ENCODE results near the gene FADS2. TPM values are rescaled to one million over a fixed set of nuclear protein-coding genes. Genes with fewer than 3 reads are reported as not detected.
A peak's percentile ranks its signal among the peaks of the same experiment; 100 is the strongest.

The FADS2 gene
- total and polyA plus RNA-seq, 9 of the 15 experiments (the other 6 are each of a cell fraction or from before 2014, with no cell fraction given) = 2.9 to 42.8 (median 16.2) TPM

DNA sequence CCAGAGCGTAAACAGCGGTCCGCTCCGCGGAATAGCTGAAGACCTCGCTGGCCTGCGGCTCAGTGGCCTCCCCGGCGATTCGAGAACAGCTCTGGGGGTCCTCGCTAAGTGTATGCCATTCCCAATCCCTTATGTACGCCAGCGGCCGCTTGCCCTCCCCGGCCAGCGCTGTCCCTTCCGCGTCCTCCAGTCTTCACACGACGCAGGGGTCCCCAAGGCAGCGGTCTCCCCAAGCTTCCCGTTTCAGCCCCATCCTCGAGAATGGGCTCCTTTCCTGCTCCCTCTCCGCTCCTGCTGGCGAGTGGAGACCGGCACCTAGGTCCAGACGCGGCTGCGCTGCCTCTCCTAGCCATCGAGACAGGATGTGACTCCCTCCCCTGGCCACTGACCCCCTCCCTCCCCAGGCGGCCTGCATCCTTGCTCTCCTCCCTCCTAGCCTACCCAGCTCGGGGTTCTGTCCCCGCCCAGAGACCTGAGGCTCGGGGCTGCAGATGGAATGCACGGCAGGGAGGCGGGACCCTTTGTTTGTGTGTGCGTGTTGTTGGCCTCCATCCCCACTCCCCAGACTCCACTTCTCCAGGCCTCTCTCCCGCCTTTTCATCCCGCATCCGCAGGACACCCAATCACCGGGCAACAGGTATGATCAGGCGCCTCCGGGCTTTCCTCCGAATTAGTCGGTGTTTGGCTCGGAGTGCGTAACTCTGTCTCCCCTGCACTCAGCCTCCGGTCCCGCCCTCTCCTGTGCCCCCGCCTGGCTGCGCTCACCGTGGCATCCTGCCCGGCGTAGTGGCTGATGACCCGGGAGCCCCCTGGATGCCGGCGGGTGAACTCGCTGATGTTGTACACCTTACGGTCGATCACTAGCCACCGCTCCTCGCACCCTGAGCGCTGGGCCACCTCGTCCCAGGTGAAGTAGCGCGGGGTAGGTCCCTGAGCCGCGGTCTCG is 12.0 kb upstream of the FADS2 start (continued):
- TF ChIP-seq ZNF57 (CRISPR knock-in tag; IDR thresholded peaks at IDR 0.05) = no peak
- no peak for TF ChIP-seq XRCC4 (IDR thresholded peaks at IDR 0.05; ENCODE audit: extremely low read depth, insufficient read depth, insufficient read length)
- no peak for TF ChIP-seq ZNF239 (CRISPR knock-in tag; IDR thresholded peaks at IDR 0.05)
- no peak for TF ChIP-seq MTF1 (CRISPR knock-in tag; IDR thresholded peaks at IDR 0.05; ENCODE audit: borderline replicate concordance)
- no peak for TF ChIP-seq ZNF23 (CRISPR knock-in tag; IDR thresholded peaks at IDR 0.05)
- TF ChIP-seq, protein P1, sequence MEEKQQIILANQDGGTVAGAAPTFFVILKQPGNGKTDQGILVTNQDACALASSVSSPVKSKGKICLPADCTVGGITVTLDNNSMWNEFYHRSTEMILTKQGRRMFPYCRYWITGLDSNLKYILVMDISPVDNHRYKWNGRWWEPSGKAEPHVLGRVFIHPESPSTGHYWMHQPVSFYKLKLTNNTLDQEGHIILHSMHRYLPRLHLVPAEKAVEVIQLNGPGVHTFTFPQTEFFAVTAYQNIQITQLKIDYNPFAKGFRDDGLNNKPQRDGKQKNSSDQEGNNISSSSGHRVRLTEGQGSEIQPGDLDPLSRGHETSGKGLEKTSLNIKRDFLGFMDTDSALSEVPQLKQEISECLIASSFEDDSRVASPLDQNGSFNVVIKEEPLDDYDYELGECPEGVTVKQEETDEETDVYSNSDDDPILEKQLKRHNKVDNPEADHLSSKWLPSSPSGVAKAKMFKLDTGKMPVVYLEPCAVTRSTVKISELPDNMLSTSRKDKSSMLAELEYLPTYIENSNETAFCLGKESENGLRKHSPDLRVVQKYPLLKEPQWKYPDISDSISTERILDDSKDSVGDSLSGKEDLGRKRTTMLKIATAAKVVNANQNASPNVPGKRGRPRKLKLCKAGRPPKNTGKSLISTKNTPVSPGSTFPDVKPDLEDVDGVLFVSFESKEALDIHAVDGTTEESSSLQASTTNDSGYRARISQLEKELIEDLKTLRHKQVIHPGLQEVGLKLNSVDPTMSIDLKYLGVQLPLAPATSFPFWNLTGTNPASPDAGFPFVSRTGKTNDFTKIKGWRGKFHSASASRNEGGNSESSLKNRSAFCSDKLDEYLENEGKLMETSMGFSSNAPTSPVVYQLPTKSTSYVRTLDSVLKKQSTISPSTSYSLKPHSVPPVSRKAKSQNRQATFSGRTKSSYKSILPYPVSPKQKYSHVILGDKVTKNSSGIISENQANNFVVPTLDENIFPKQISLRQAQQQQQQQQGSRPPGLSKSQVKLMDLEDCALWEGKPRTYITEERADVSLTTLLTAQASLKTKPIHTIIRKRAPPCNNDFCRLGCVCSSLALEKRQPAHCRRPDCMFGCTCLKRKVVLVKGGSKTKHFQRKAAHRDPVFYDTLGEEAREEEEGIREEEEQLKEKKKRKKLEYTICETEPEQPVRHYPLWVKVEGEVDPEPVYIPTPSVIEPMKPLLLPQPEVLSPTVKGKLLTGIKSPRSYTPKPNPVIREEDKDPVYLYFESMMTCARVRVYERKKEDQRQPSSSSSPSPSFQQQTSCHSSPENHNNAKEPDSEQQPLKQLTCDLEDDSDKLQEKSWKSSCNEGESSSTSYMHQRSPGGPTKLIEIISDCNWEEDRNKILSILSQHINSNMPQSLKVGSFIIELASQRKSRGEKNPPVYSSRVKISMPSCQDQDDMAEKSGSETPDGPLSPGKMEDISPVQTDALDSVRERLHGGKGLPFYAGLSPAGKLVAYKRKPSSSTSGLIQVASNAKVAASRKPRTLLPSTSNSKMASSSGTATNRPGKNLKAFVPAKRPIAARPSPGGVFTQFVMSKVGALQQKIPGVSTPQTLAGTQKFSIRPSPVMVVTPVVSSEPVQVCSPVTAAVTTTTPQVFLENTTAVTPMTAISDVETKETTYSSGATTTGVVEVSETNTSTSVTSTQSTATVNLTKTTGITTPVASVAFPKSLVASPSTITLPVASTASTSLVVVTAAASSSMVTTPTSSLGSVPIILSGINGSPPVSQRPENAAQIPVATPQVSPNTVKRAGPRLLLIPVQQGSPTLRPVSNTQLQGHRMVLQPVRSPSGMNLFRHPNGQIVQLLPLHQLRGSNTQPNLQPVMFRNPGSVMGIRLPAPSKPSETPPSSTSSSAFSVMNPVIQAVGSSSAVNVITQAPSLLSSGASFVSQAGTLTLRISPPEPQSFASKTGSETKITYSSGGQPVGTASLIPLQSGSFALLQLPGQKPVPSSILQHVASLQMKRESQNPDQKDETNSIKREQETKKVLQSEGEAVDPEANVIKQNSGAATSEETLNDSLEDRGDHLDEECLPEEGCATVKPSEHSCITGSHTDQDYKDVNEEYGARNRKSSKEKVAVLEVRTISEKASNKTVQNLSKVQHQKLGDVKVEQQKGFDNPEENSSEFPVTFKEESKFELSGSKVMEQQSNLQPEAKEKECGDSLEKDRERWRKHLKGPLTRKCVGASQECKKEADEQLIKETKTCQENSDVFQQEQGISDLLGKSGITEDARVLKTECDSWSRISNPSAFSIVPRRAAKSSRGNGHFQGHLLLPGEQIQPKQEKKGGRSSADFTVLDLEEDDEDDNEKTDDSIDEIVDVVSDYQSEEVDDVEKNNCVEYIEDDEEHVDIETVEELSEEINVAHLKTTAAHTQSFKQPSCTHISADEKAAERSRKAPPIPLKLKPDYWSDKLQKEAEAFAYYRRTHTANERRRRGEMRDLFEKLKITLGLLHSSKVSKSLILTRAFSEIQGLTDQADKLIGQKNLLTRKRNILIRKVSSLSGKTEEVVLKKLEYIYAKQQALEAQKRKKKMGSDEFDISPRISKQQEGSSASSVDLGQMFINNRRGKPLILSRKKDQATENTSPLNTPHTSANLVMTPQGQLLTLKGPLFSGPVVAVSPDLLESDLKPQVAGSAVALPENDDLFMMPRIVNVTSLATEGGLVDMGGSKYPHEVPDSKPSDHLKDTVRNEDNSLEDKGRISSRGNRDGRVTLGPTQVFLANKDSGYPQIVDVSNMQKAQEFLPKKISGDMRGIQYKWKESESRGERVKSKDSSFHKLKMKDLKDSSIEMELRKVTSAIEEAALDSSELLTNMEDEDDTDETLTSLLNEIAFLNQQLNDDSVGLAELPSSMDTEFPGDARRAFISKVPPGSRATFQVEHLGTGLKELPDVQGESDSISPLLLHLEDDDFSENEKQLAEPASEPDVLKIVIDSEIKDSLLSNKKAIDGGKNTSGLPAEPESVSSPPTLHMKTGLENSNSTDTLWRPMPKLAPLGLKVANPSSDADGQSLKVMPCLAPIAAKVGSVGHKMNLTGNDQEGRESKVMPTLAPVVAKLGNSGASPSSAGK (IDR thresholded peaks at IDR 0.05) = no peak
- TF ChIP-seq NFXL1 (CRISPR knock-in tag; IDR thresholded peaks at IDR 0.05) = no peak
- TF ChIP-seq FOXJ2 (tag; IDR thresholded peaks at IDR 0.05) = peak; percentile 79
- no peak for TF ChIP-seq NCOA6 (IDR thresholded peaks at IDR 0.05)
- TF ChIP-seq RB1 (IDR thresholded peaks at IDR 0.05; ENCODE audit: low read depth) = no peak
- no peak for TF ChIP-seq CTBP1 (IDR thresholded peaks at IDR 0.05; ENCODE audit: borderline replicate concordance)
- no peak for TF ChIP-seq ZNF354B (CRISPR knock-in tag; IDR thresholded peaks at IDR 0.05)
- no peak for TF ChIP-seq RFX5 (IDR thresholded peaks at IDR 0.05; ENCODE audit: low read depth, low read length)
- no peak for TF ChIP-seq HLTF (IDR thresholded peaks at IDR 0.05)
- TF ChIP-seq U2AF2 (optimal IDR thresholded peaks at IDR 0.05; ENCODE audit: low read depth, low read length) = no peak
- peak; percentile 53; the same call in 1 of the 2 replicates for TF ChIP-seq GTF2E2 (tag; IDR thresholded peaks at IDR 0.05)
